ENCODE data around the gene HSDL1. TPM values are rescaled to one million over a fixed set of nuclear protein-coding genes. Genes with fewer than 3 reads are reported as not detected.

The HSDL1 gene
- polyA plus RNA-seq, 1 experiment, result 12.1 TPM

DNA sequence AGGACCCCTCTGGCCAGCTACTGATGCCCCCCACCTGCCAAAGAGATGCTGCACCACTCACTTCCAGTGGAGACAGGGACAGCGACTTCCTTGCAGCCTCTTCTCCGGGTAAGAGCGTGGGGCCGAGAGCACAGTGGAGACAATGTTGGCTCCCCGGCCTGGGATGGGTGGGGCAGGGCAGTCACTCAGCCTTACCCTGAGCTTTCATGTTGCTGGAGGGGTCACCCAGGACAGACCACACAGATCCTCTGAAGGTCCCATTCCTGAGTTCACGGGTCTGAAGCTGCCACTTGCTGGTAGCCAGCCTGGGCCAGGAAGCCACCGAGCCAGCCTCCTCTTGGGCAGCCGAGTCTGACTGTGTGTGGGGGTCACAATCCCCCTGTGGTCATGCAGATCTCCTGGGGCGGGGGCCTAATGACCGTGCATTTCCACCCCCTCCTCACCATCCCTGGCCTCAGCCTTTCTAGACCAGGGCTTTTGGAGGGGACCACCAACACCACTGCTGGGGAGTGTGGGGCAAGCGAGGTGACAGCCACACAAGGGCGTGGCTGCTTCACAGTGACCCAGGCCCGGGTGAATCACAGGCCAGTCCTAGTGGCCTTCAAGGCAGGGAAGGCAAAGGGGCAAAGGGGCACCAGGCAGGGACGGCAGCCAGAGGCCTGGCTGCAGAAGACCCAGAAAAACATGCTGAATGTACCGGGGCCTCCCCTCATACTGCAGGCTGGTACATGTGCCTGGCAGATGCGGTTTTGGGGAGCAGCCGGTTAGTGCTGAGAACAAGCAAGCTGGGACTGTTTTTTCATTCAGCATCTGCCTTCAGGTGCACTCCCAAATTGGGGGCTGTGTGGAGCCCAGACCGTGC is 31.4 kb upstream of the HSDL1 start:
- Histone ChIP-seq H3K36me3 (ENCODE audit: control insufficient read depth, insufficient read depth, low read length) (peaks cover 18% of the 10 kb centered on the region), H3K4me3 (ENCODE audit: low read depth, low read length) (no peak overlapping the region), H3K27me3 (ENCODE audit: control insufficient read depth, insufficient read depth, low read length) (no peaks in the 10 kb centered on the region)
- ChIA-PET CTCF (interaction anchor here (1.2 to 4.8 kb wide), 4 partner anchors 10 to 92 kb away, joined by 3 to 42 read pairs (median 6); partner anchors contain the start of gene TAF1C), POLR2A (no interaction called here)
- TF ChIP-seq, protein P1, sequence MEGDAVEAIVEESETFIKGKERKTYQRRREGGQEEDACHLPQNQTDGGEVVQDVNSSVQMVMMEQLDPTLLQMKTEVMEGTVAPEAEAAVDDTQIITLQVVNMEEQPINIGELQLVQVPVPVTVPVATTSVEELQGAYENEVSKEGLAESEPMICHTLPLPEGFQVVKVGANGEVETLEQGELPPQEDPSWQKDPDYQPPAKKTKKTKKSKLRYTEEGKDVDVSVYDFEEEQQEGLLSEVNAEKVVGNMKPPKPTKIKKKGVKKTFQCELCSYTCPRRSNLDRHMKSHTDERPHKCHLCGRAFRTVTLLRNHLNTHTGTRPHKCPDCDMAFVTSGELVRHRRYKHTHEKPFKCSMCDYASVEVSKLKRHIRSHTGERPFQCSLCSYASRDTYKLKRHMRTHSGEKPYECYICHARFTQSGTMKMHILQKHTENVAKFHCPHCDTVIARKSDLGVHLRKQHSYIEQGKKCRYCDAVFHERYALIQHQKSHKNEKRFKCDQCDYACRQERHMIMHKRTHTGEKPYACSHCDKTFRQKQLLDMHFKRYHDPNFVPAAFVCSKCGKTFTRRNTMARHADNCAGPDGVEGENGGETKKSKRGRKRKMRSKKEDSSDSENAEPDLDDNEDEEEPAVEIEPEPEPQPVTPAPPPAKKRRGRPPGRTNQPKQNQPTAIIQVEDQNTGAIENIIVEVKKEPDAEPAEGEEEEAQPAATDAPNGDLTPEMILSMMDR (IDR thresholded peaks at IDR 0.05; ENCODE audit: insufficient read depth, low read depth, low read length), result no peak
- no peak for DNase-seq (ENCODE audit: low read depth)

- ChIA-PET POLR2A (no interaction called here), CTCF (interaction anchor here (4.8 kb wide), 1 partner anchor 11 kb away, joined by 42 read pairs; the partner anchor contains the start of gene TAF1C)
- Histone ChIP-seq H3K4me3 (ENCODE audit: low read depth, low read length) (no peak overlapping the region), H3K27me3 (ENCODE audit: control insufficient read depth, insufficient read depth, low read length) (no peaks in the 10 kb centered on the region), H3K36me3 (ENCODE audit: control insufficient read depth, insufficient read depth, low read length) (peaks cover 9% of the 10 kb centered on the region)
- TF ChIP-seq, protein P1 (IDR thresholded peaks at IDR 0.05; ENCODE audit: insufficient read depth, low read depth, low read length), result no peak
- DNase-seq (ENCODE audit: low read depth), result no peak
Observed at GRCh38 chr16:84175350-84176081, 30.5 kb upstream of the HSDL1 start.

DNA sequence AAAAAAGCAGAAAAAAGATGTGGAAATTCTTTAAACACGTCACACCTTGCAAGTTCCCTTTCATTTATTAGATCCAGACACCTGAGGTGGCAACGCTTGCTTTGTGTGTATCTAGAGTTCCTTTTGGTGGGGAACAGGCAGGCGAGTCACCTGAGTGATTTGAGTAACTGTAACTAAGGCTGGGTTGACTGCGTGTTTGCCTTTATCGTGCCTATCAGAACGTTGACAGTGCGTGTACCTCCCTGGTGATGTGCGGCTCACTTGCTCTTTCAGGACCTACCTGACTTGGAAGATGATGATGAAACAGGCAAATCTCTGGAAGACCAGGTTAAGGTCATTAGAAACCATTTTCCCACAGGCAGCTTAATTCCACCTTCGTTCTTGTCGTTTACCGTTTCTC is 29.4 kb upstream of the HSDL1 start:
- Histone ChIP-seq H3K27me3 (ENCODE audit: control insufficient read depth, insufficient read depth, low read length) (no peaks in the 10 kb centered on the region), H3K4me3 (ENCODE audit: low read depth, low read length) (no peak overlapping the region), H3K36me3 (ENCODE audit: control insufficient read depth, insufficient read depth, low read length) (peaks cover 5% of the 10 kb centered on the region; the same call in 1 of the 2 replicates)
- TF ChIP-seq, protein P1 (IDR thresholded peaks at IDR 0.05; ENCODE audit: insufficient read depth, low read depth, low read length), result no peak
- DNase-seq (ENCODE audit: low read depth), result no peak
- ChIA-PET CTCF (interaction anchor here (1.0 to 4.8 kb wide), 2 partner anchors 12 to 13 kb away, joined by 5 to 42 read pairs; partner anchors contain the start of gene TAF1C), POLR2A (no interaction called here)

GRCh38 chr16:84169765-84170310 is 24.9 kb upstream of the HSDL1 start:
- TF ChIP-seq, protein P1 (IDR thresholded peaks at IDR 0.05; ENCODE audit: insufficient read depth, low read depth, low read length), result no peak

More at GRCh38 chr16:84169765-84170310, 24.9 kb upstream of the HSDL1 start:
- no peak overlapping the region for H3K4me3 ChIP-seq (ENCODE audit: low read depth, low read length)
- CTCF ChIA-PET, result interaction anchor here (1.0 to 1.2 kb wide), 2 partner anchors 14 to 17 kb away, joined by 4 read pairs; partner anchors contain the start of gene TAF1C
- H3K36me3 ChIP-seq (ENCODE audit: control insufficient read depth, insufficient read depth, low read length), result no peaks in the 10 kb centered on the region
- DNase-seq (ENCODE audit: low read depth), result no peak
- POLR2A ChIA-PET, result no interaction called here
- H3K27me3 ChIP-seq (ENCODE audit: control insufficient read depth, insufficient read depth, low read length), result peaks cover 2% of the 10 kb centered on the region

Data from BJ (cell line).